WERI-Rb-1 (cell line): ENCODE data around the gene FOXP4.

Source experiments
- DNase-seq: peaks from one replicate; pipeline ENCODE4 v3.0.0-alpha.2; 2020
- H3K27ac ChIP-seq: fragments of 250-450 bp; sonication (Bioruptor Pico); 2 replicates; pipeline ENCODE4 v1.5.1; 2020; ENCODE audit warnings: mild to moderate bottlenecking, moderate library complexity
- H3K27me3 ChIP-seq: fragments of 250-450 bp; sonication (Bioruptor Pico); 2 replicates; pipeline ENCODE4 v1.5.1; 2021; ENCODE audit warnings: mild to moderate bottlenecking, low read depth, moderate library complexity; ENCODE audit not compliant: insufficient read depth, severe bottlenecking
- H3K36me3 ChIP-seq: fragments of 250-450 bp; sonication (Bioruptor Pico); 2 replicates; pipeline ENCODE4 v1.5.1; 2020; ENCODE audit warnings: mild to moderate bottlenecking, moderate library complexity
- H3K4me3 ChIP-seq: 2 replicates; pipeline ENCODE4 v1.5.1; 2011; ENCODE audit warnings: low read depth, mild to moderate bottlenecking, control low read depth, low read length
- H3K9me3 ChIP-seq: fragments of 250-450 bp; sonication (Bioruptor Pico); 2 replicates; pipeline ENCODE4 v1.5.1; 2021; ENCODE audit warnings: mild to moderate bottlenecking, moderate library complexity; ENCODE audit not compliant: severe bottlenecking
- TF ChIP-seq, protein P1 (sequence below): IDR thresholded peaks from 2 replicates; pipeline ENCODE4 v1.5.1; 2011; ENCODE audit warnings: low read depth, mild to moderate bottlenecking, control low read depth, inconsistent platforms, low read length

Gene FOXP4

DNA sequence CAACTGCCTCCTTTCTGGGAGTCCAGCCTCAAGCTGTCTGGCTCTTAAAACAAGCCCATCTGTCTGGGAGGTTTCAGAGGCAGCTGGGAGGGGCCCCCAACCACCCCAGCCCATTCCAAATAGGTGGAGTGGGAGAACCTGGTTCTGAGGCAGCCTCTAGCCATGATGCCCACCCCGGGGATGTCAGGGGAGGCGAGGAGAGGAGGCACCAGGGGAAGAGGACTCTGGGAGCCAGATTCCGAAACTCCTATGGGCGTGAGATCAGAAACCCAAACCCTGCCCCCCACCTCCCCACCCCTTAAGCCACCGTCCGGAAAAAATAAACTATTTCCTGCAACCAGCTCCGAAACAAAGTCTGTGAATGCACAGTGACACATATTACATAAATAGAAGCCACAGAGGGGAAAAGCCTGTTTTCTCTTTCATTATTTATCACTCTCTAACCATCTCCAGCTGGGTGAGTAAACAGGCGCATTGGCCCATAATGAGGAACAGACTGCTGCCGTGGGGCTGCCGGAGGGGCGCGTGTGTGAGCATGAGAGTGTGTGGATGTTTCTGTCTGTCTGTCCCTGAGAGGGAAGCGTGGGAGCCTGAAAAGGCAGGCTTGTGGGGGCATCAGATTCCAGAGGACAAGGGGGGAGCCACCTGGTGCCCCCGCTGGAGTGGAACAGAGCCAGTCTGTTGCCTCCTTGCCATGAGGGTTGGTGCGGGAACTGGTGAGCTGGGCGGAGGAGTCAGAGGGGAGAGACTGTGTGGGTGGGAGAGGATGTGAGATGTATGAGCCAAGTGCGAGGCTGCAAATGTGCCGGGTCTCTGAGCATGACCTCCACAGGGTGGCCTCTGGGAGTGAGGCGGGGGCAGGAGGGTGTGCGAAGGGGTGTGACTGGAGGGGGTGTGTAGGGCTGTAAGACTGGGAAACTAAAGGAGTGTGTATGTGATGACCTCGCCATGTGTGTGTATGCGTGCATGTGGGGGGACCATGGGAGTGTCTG lies 14.3 kb upstream of the FOXP4 start:
- Histone ChIP-seq H3K4me3 (no peak overlapping the region), H3K9me3 (no peaks in the 10 kb centered on the region), H3K27ac (peak overlapping the region; percentile 21), H3K36me3 (no peaks in the 10 kb centered on the region), H3K27me3 (no peaks in the 10 kb centered on the region)
- TF ChIP-seq, protein P1, sequence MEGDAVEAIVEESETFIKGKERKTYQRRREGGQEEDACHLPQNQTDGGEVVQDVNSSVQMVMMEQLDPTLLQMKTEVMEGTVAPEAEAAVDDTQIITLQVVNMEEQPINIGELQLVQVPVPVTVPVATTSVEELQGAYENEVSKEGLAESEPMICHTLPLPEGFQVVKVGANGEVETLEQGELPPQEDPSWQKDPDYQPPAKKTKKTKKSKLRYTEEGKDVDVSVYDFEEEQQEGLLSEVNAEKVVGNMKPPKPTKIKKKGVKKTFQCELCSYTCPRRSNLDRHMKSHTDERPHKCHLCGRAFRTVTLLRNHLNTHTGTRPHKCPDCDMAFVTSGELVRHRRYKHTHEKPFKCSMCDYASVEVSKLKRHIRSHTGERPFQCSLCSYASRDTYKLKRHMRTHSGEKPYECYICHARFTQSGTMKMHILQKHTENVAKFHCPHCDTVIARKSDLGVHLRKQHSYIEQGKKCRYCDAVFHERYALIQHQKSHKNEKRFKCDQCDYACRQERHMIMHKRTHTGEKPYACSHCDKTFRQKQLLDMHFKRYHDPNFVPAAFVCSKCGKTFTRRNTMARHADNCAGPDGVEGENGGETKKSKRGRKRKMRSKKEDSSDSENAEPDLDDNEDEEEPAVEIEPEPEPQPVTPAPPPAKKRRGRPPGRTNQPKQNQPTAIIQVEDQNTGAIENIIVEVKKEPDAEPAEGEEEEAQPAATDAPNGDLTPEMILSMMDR, result no peak
- peak; percentile 72 for DNase-seq

DNA sequence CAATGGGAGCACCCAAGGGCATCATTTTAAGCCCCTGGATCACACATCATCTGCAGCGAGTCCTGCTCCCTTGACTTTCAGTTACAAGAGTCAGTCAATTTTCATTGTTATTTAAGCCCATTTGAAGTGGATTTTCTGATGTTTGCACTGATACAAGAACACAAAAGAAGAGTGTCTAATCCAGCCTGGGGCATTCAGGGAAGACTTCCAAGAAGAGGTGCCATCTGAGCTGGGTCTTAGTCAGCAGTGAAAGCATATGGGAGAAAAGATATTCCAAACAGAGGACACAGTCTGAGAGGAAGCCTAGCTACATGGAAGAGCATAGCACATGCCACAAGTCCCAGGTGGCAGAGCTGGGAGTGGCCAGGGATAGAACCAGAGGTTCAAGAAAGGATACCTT lies 10.4 kb upstream of the FOXP4 start:
- Histone ChIP-seq H3K27me3 (no peaks in the 10 kb centered on the region), H3K27ac (no peak overlapping the region), H3K36me3 (no peaks in the 10 kb centered on the region), H3K4me3 (no peak overlapping the region), H3K9me3 (no peaks in the 10 kb centered on the region)
- no peak for DNase-seq
- TF ChIP-seq, protein P1, result no peak

DNA sequence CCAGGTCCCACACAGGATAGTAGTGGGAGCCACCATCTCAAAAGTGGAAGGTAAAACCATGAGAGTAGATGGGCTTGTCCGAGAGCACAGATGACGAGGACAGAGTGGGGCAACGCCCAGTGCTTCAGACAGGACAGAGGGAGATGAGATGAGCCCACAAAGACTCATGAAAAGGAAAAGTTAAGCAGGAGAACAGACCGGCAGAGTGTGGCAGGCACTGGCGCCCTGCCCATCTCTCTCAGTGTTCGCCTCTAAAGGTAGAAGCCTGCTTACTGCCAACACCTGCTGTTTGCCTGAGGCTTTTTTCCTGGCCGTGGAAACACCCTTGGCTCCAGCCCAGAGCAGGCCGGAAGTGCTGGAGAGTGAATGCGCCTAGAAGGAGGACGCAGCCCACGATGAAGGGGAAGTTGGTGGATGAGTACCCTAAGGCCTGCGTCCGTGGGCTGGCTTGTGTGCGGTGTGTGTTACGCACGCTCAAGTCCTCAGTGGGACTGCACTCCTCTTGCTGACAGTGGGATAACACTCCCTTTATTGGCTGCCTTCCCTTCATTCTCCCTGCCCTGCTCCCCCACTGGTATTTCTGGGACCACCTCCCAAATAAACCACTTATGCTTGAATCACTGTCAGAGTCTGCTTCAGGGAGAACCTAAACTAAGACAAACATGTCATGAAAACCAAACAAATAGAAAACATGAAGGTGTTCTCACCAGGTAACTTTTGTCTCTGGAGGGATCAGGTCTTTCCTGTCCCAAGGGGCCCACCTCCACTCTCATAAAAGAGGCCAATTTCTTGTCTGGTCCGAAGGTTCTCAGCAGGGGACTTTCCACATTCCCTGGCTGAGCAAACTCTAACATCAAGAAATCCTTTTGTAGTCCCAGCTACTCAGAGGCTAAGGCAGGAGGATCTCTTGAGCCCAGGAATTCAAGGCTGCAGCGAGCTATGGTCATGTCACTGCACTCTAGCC lies 9.1 kb upstream of the FOXP4 start:
- H3K9me3 ChIP-seq, result no peaks in the 10 kb centered on the region
- no peak overlapping the region for H3K27ac ChIP-seq
- TF ChIP-seq, protein P1, result no peak
- no peaks in the 10 kb centered on the region for H3K27me3 ChIP-seq
- no peaks in the 10 kb centered on the region for H3K36me3 ChIP-seq
- no peak for DNase-seq
- H3K4me3 ChIP-seq, result no peak overlapping the region

DNA sequence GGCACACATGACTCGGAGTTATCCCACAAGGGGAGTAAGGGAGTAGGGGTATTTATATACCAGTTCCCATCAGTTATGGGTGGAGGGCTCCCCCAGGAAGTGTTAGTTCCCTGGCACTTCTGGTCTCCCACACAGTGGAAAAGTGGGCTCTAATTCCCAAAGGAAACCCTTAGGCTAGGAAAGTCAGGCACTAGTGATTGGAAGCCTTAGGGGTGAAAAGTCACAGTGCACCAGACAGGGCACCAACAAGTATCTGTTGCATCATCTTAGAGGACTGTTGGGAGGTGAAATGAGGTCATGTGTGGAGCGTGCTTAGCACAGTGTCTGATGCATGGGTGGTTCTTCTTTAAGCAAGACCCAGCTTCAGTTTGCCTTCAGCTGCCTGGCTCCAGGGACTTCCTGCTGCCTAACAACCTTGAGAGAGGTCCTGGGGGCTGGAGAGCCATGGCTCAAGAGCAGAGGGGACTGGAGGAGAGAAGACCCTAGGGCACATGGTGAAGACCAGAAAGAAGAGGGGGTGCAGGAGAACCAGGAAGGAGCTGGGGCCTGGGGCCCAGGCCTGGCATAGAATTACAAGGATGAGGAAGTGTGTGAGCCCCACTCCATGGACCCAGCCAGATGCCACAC lies 7.5 kb upstream of the FOXP4 start:
- H3K9me3 ChIP-seq, result no peaks in the 10 kb centered on the region
- H3K4me3 ChIP-seq, result no peak overlapping the region
- no peak overlapping the region for H3K27ac ChIP-seq
- H3K27me3 ChIP-seq, result no peaks in the 10 kb centered on the region
- TF ChIP-seq, protein P1, result no peak
- no peak for DNase-seq
- H3K36me3 ChIP-seq, result no peaks in the 10 kb centered on the region

DNA sequence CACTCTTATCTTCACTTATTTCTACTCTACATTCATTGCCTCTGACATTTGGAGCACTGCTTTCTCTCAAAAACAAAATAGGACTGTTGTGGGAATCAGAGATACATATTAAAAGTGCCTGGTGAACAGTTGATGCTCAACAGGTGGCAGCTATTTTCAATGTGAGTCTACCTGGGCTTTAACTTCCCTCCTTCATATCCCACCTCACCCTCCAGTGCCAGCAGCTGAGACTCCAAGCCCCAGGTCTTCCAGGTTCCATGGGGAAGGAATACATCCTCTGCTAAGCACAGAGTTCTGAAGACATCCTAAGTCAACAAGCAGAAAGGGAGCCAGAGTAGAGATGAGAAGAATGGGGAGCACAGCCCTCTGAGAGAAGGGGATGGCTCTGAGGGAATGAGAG lies 7.0 kb upstream of the FOXP4 start:
- H3K27me3 ChIP-seq, result no peaks in the 10 kb centered on the region
- DNase-seq, result no peak
- H3K36me3 ChIP-seq, result no peaks in the 10 kb centered on the region
- H3K27ac ChIP-seq, result no peak overlapping the region
- H3K4me3 ChIP-seq, result no peak overlapping the region
- no peaks in the 10 kb centered on the region for H3K9me3 ChIP-seq
- TF ChIP-seq, protein P1, result no peak
